NCI-H1092 (cell line): ENCODE measurements around the gene CAPN6.

Experiments used
- DNase-seq: peaks from one replicate; lab custom pipeline; 2025; lab: John Stamatoyannopoulos, UW

Gene CAPN6, protein sequence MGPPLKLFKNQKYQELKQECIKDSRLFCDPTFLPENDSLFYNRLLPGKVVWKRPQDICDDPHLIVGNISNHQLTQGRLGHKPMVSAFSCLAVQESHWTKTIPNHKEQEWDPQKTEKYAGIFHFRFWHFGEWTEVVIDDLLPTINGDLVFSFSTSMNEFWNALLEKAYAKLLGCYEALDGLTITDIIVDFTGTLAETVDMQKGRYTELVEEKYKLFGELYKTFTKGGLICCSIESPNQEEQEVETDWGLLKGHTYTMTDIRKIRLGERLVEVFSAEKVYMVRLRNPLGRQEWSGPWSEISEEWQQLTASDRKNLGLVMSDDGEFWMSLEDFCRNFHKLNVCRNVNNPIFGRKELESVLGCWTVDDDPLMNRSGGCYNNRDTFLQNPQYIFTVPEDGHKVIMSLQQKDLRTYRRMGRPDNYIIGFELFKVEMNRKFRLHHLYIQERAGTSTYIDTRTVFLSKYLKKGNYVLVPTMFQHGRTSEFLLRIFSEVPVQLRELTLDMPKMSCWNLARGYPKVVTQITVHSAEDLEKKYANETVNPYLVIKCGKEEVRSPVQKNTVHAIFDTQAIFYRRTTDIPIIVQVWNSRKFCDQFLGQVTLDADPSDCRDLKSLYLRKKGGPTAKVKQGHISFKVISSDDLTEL

DNA sequence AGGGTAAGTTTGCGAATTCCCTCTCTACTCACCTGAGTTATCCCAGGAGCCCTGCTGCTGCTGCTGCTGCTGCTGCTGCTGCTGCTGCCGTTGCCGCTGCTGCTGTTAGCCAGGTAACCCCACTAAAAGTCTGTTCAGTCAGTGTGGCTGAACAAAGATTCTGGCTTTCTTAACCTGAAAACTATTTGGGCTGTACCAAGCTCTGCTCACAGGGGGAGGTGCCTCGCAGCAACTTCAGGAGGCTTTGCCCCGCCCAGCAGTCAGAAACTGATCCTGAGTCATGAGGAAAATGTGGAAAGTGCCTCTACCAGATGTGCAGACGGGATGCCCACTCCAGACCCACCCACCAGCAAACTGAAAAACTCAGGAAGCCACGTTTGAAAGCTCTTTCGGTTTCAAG, at the start of gene CAPN6:
Gene CAPN6, minus strand, starts transcription at position 145 of the 400 bp plus-strand sequence. CDS start 6,547 bp downstream, outside the sequence.
- DNase-seq = no peak

DNA sequence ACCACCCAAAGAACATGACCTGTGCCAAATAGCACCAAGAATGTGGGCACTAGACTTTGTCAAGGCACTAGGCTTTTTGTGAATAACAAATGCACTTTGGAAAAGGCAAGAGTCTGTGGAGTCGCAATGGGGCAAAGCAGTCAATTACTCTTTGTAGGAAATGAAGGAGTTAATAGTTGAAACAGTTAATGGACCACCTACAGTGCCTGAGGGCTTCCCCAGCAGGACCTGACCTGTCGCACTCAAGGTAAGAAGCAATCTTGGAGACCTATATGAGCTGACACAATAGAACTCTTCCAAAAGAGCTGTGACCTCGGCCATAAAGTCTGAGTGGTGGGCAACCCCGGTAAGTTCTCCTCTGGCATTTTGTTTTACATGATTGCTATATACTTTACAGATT, 49.2 kb upstream of the CAPN6 start:
- DNase-seq = no peak

DNA sequence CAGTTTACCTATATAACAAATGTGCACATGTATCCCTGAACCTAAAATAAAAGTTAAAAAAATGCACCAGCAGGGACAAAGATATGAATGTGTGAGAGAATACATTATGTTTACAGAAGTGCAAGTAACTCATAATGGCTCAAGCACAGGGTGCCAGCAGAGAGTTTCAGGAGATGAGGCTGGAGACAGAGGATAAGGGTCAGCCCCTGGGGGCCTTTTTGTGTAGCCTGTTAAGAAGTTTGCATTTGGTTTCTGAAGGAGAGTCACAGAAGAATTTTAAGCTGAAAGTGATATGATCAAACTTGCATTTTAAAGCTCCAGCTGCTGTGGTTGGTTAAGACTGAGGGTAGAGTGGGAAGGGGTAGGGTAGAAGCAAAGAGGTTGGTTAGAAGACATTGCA, 48.6 kb upstream of the CAPN6 start:
- no peak for DNase-seq

DNA sequence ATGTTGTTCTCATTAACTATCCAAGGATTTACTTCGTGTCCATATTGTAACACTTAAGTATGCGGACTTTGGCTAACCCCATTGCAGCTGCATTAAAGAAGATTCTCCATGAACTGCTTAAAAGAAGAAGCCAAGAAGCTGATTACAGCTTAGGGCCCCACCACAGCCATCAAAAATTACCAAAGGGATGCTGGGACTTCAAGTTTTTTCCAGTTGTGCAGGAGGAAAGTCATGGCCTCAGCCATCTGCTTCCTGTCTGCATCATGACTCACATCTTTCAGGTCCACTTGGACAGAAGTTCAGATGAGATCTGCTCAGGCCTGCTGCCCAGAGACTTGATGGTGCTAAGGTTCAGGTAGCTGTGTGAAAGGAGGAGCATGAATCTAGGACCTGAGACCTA, 38.8 kb upstream of the CAPN6 start:
- DNase-seq = no peak

DNA sequence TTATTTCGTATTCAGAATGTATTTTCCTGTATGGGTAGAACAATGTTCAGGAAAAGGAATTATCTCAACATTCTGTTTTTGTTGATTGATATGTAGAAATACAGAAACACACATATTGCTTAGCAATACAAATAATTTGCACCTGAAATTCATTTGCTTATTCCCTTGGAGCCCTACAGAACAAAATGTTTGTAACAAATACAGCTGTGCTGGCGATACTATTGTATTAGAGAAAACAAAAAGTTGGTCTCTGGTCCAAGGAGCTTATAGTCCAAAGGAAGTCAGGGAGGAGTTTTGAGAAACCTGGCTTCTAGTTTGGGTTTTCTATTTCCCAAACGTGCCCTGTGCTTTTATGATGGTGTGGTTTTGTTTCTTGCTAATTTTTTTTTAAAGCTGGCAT, 37.8 kb upstream of the CAPN6 start:
- no peak for DNase-seq

DNA sequence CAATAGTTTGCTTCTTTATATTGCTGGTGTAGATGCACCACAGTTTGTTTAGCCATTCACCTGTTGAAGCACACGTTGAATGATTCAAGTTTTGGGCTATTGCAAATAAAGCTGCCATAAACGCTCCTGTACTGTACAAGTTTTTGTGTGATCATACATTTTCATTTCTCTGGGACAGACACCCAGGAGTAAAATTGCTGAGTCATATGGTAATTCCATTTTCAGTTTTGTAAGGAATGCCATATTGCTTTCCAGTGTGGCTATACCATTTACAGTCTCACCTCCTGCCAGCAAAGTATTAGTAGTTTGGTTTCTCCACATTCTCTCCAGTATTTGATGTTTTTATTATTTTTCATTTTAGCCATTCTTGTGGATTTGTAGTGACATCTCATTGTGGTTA, 32.0 kb upstream of the CAPN6 start:
- DNase-seq = no peak

DNA sequence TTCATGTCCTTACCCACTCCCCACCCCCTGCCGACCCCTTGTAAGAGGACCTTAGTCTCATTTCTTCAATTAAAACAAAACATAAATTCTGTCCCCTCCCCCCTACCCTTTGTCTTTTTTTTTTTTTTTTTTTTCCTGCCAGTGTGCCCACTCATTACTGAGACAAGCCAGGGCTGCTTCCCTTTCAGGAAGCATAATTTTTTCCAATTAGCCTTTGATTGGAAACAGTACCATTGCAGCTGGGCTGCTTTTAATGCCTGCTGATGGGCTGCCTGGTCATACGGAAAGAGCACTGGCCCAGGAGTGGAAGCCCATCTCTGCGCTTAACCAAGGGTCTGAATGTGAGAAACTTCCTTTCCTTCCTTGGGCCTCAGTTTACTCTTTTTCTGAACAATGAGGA, 18.6 kb upstream of the CAPN6 start:
- DNase-seq = no peak

DNA sequence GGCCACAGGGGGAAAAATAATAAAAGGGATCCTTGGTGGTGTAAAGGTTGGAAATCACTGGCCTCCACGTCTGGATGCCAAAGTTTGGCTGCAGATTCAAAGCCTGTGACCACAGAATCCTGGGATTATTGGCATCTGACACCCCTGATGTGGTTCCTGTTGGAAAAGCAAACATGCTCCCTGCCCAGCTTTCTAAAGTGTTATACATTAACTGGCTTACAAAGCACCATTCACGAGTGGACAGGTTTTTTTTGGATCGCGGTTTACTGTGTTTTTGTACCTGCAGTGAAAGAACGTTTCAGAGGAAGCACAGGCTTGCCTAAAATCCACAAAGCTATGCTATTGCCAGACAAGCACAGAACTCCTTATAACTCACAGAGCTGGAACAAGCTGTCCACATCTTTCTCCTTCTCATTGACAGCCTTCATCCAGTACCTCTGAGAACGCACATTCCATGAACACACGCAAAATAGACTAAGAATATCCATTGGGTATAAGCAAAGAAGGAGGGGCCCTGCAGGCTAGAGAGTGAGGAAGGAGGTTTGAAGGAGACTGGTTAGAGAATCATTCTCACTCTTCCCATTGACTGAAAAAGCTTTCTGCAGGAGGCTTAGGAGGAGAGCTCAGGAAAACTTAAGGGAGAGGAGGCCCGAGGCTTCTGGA, 14.5 kb upstream of the CAPN6 start:
- peak; percentile 17 for DNase-seq

DNA sequence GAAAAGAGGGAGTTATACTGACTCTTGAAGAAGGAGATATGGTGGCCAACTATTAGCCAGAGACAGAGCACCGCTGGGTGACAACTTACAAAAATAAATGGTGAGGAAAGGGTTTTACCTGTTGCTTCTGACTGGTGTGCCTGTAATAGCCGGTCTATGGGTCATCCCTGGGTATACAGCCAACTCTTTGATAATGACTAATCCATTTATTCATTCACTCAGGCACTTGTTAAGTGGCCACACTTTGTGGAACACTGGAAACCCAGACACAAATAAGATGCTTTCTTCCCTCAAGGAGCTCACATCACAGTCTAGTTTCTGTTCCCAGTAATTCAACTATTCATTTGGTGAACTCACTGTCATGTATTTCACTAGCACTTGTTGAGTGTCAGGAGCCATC, 13.2 kb upstream of the CAPN6 start:
- DNase-seq = no peak

DNA sequence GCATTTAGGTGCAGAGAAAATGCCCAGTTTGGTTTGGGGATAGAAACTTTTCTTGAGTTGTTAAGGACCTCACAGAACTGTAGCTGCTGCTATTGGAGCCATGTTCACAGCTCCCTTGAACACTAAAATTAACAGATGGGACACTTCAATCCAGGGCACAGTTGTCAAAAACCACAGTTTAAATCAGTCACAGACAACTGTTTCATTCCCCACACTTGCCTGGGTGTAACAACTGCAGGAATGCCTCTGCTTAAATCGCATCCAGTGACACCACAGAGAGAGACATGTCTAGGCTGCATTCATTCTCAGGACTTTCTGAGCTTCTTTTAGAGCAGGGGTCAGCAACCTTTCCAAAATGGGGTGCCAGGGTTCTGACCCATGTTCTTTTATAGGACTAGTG, 12.7 kb upstream of the CAPN6 start:
- DNase-seq = no peak

DNA sequence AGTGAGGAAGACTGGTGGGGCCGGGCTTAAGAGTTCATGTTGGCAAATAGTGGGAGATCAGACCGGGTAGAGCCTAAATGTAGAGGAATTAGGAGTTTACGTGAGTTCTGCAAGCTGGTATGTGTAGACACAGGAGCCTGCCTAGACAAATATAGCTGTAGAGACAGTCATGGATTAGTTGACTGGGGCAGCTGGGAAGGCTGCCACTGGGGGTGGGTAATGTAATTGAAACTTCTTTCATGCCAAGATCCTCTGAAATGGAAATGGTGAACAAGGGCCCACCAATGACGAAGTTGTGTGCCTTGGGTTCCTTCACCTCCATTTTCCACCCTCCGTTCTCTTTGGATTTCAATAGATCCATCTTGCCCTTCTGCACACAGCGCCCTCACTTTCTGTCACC, 11.9 kb upstream of the CAPN6 start:
- DNase-seq = no peak

DNA sequence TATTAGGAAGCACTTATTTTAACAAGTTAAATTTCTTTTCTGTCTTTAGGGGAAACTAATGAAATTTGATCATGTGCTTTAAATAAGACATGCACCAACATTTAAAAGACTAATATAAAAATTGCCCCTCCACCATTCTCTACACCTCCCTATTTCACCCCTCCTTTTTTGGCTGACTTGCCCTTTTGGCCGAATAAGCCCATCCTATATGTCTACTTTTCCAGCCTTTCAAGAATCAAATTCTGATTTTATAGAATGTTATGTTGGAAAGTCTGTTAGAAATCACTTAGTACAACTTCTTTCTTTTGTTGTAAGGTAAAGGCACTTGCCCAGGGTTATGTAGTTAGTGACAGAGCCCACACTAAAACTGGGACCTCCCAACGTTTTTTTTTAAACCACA, 1.8 kb downstream of the CAPN6 start:
- DNase-seq = no peak

DNA sequence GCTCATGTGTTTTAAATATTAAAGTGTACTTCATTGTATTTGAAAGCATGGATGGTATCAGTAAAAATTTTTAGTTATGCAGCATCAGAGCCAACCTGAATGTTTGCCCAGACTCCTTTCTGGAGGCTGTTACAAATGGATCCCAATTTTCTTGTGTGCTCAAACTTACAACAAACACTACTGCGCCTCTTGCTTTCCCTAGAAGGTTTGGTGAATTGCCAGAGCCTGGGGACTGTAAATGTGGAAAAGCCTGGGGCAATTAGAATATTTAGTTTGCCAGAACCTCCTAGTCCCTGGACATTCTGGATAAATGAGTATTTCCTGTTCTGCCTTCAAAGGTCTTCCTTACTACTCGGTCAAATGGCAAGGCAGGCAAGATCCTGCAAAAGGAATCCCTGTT, 4.8 kb downstream of the CAPN6 start:
- DNase-seq = peak; percentile 18

DNA sequence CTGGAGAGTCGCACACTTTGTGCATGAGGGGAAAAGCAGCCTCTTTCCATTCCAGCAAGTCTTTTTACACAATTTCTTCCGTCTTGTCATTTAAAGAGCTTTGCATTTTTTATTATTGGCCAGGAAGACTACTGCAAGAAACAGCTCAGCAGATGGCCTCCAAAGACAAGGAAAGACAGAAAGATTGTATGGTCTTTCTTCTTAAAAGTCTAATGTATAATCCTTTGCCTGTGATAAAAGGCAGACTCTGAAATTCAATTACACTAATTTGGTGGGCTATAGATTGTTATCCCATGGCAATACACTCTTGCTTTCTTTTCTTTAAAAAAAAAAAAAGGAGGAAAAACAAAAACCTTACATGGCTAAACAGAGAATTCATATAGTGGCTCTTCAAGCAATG, 5.9 kb downstream of the CAPN6 start:
- no peak for DNase-seq

DNA sequence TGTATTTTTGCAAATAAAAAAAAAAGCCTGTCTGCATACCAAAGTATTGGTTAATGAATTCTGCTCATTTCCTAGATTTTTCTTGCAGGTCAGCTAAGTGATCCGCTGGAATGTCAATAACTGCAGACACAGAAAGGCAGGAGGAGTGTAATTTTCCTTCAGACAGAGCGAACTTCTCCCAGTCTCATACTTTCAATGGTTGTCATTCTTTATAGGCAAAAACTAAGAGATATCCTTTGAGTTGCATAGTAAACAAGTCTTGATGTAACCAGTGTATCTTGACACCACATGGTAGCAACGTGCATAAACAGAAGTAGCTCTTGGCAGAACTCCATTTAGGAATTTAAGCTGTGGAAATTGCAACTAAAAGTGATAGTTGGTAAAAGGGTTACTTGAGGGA, 8.2 kb downstream of the CAPN6 start:
- DNase-seq = no peak

DNA sequence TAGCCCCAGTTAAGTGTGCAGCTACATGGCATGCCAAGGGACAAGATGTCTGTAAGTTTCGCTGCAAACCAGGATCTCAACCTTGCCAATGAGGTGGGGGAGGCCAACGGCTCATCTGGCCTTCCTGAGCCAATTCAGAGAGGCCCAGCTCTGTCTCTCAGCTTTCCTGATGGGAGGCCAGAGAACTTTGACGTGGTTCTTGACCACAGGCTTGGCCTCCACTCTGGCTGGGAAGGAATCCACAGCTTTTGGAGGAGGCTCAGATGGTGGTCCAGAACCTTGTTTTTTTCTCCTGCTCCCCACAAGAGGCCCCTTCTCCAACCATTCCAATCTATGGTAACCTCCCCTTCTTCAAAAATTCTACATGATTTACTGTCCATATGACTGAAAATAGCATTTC, 9.8 kb downstream of the CAPN6 start:
- DNase-seq = no peak

DNA sequence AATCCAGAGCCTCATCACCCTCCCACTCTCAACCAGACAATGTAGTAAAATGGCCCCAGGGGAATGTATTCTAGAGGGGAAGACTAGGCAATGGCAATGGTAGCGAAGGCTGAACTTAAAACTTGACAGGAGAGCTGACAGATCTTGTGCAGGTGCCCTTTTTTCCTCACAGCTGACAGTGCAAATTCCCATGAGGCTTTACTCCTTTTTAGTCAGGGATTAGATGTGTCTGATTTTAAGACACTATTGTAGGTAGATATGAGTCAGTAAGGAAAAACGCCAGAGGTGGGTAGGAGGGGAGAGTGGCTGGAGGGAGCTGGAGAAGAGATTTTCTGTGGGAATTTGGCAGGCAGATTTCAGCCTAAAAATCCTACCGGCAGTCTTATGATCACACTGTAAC, 10.7 kb downstream of the CAPN6 start:
- no peak for DNase-seq

DNA sequence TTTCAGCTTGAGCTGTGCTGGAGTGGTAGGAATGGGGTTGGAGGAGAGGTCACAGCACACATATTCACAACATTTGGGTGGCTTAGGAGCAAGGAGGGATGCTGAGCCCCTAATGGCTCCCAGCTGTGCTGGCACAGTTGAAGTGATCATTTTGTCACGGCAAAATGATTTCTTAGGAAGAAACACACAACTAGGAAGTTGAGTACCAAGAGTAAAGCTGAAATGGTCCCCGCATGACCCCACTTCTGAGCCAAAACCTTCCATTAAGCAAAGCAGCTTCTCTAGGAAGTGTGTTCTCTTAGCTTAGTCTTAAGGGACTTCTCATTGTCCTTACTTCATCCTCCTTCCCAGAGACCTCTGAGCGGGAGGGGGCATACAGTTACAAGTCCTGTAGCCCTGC, 12.6 kb downstream of the CAPN6 start:
- DNase-seq = no peak

DNA sequence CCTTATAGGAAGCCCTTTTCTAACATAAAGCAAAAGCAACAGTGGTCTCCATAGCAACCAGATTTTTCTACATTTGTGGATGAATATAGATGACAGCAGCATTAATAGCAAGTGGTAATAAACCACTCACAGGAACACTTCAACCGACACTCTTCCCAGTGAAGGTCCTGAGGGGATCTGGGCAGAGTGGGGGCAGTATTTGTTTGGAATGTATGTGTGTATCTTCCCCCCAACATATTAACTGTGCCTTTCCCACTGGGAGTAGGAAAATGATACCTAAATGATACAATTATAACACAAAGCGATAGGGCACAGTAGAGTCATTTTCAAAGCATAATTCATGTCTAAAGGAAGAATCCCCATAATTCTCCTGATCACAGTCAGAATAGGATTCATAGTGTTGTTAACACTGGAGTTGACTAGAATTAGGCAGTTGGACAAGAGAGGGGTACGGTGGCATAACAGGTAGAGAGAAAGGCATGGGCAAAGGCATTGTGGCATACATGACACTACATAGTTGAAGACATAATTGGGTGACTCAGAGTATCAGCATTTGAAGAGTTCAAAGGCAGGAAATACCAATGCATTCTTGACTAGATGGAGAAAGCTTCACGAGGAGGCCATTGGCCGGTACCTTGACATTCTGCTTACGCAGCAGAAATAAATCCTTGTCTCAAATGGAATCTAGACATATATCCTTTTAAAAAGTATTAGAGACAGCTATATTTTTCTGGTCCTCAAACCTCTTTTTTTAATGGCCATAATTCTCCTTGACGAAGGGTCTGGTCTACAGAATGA, 15.2 kb downstream of the CAPN6 start:
- no peak for DNase-seq

DNA sequence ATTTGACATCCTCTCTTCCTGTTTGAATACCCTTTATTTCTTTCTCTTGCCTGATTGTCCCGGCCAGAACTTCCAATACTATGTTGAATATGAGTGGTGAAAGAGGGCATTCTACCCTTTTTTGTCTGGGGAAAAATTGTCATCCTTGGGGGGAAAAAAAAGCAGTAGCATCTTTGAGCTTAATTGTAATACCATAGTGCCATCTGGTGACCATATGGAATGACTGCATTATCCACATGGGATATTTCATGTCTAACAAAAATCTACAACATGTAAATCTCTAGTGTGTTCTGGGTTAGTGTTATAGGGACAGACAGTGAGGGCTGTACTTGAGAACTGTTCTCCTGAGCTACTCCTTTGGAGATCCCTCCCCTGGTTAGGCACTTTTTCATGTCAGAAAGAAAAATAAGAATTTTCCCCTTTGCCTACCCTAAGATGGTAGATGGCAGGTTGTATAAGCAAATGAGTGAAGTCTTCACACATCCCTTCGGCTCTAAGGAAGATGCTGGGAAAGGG, 26.0 kb downstream of the CAPN6 start:
- peak; percentile 50 for DNase-seq

DNA sequence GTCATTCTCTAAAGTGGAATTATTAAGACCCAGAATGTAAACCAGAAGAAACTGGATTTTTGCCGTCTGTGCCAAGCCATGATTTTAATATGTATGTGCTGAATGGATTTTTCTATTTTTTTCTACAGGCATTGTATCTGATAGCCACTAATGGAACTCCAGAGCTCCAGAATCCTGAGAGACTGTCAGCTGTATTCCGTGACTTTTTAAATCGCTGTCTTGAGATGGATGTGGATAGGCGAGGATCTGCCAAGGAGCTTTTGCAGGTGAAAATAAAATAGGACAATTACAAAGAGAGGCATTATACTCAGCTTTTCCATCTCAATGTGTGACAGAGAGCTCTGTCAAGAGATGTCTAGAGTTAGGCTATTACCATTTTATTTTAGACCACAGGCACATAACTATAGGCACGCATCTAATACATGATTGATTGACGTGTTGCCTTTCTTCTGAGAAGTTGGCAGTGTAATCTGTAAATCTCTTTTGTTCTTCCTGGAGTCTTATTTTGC, 53.9 kb downstream of the CAPN6 start:
- no peak for DNase-seq

DNA sequence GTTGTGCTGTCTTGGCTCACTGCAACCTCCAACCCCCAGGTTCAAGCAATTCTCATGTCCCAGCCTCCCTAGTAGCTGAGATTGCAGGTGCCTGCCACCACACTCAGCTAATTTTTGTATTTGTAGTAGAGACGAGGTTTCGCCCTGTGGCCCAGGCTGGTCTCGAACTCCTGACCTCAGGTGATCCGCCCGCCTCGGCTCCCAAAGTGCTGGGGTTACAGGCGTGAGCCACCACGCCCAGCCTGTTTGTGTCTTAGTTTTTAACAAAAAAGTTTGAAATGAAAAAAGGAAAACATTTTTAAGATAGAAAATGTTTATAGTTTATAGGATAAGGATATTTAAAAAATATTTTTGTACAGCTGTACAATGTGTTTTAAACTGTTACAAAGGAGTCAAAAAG, 62.4 kb downstream of the CAPN6 start:
- DNase-seq = no peak
